COLO829 (cell line): ENCODE measurements around the gene ST6GALNAC4.

Experiments
- DNase-seq: peaks from one replicate; pipeline ENCODE4 v3.0.0; 2012; ENCODE audit warnings: low spot score

The ST6GALNAC4 gene

DNA sequence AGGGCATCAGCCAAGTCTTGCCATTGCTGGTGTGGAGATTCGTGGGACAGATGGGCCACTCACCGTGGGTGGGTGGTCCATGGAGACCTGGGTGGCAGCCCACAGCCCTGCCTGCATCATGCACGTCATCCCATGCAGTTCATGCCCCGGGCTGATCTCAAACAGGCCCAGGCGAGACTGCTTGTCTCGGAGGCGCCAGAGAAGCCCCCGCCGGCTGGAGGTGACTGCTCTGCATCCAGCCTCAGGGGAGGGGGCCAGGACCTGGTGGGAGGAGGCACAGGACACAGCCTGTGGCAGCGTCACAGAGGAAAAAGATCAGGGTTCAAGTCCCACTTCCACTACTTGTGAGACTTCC lies 12.8 kb upstream of the ST6GALNAC4 start:
- no peak for DNase-seq

DNA sequence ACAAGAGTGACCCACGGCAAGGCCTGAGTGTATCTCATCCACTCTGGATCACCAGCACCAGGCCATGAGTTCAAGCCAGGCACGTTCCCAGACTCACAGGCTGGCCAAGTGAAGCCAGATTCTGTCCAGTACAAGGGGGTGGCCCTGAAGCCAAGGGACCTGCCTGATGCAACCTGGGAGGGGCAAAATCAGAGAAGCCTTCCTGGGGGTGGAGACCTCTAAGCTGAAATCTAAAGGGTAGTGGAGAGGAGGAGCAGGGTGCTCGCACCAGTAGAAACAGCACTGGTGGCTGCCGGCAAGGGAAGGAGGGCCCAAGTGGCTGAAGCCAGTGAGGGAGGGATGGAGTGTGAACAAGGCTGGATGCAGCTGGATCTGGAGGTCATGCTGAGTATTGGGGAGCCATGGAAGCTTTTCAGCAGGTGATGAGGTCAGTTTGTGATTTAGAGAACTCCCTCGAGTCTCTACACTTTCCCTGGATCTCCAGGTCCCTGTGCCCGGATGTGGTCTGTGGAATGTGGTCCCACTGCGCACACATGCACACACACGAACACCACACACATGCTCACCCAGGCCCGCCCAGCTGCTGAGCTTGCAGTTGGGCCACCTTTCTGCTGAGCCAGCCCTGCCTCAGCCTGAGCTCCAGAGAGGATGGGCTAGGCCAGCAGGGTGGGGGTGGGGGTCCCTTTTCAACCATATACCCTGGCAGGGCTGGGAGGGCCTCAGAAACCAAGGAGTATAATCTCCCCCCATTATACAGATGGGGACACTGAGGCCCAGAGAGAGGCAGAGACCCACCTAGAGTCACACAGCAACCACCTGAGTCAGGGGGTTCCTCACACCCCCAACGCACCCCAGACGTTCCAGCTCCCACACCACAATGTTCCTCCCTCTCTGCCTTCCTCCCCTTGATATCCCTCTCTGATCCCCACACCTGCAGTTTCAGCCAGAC lies 12.1 kb upstream of the ST6GALNAC4 start:
- DNase-seq = no peak

DNA sequence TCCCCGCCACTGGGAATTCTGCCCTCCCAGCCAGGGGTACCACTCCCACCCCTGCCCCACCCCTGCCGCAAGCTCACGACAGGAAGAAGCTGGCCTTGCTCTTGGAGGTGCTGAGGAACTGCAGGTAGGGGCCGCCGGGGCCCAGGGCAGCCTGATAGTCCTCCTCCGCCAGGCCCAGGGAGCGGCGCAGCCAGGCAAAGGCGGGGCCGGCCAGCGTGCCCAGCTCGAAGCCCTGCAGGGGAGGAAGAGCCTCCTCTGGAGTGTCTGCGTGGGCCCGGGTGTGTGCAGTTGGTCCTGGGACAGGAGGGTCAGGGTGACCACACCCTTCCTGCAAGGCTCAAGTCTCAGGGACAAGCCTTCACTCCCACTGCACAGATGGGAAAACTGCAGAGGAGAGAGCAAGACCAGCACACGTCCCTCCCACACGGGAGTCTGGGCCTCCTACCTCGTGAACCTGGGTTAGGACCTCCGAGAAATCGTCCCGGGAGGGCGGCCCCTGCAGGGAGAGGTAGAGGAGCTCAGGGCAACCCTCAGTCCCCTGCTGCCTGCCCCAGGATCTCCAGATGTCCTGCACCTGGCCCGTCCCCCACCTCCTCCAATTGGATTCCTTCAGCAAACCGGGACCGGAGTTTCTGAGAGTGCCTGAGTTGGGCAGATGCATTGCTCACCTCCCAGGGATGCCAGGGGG lies 11.3 kb upstream of the ST6GALNAC4 start:
- DNase-seq = no peak

DNA sequence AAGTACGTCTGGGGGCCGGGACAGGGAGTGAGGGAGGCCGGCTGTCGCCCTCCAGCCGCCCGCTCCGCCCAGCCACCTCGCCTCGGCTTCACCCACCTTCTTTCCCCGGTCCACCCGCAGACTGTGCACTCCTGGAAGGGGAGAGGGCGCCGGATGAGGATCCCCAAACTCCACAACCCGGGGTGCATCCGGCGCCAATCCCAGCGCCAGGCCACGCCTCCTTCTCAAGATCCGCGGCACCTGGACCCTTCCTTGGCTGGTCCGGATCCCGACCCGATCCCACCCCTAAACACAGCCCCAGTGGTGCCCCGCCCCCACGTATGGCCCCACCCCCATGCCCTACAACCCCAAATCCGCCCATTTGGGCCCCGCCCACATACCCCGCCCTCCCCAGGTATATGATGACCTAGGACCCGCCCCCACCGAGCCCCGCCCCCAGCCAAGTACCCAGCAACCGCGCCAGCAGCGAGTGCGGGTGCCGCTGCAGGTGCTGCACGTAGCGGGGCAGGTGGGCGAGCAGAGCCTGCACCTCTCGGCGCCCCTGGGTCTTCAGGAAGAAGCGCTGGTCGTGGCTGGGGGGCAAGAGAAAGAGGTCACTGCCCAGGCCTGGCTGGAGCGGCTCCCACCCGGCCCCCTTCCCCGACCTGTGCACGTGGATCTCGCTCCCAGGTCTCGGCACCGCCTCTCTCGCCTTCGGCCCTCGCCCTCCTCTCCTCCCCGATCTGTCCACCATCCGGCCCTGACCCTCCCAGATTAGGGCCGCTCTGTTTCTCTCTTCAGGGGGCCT lies 10.6 kb upstream of the ST6GALNAC4 start:
- no peak for DNase-seq

DNA sequence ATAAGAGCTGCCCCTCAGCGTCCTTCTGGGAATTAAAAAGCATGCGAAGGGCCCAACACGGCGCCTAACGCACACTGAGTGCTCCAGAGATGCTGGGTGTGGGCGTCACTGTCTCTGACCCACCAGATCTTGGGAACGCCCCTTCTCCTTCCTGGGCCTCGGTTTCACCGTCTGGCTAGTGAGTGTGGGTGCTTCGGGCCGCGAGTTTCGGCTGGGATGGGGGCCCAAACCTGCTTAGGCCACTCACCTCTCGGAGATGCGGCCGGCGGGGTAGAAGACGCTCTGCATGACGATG lies 10.0 kb upstream of the ST6GALNAC4 start:
- DNase-seq = no peak

DNA sequence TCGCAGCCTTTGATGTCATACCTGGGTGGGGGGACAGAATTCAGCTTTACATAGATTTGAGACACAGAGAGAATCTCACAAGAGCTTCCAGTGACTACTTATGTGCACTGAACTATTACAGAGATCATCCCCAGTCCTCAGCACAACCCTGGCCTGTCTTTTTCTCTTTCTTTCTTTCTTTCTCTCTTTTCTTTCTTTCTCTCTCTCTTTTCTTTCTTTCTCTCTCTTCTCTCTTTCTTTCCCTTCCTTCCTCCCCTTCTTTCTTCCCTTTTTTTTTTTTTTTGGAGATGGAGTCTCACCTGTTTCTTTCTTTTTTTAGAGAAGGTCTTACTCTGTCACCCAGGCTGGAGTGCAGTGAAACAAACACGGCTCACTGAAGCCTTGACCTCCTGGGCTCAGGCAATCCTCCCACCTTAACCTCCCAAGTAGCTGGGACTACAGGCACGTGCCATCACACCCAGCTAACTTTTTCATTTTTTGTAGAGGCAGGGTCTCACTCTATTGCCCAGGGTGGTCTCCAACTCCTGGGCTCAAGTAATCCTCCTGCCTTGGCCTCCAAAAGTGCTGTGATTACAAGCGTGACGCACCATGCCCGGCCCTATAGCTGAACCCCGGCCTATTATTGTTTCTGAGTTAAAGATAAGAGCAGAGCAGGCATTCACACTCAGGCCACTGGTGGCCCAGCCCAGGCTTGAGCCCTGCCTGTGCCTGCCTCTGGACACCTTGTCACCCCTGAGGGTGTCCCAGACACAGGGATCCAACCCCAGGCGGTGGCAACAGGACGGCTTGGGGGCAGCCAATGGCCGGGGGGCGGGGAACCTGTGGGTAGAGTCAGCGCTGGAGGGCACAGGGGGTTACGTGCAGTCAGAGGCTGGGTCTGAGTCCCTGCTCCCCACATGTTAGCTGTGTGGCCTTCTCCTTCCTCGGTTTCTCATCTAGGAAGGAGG lies 9.4 kb upstream of the ST6GALNAC4 start:
- no peak for DNase-seq

DNA sequence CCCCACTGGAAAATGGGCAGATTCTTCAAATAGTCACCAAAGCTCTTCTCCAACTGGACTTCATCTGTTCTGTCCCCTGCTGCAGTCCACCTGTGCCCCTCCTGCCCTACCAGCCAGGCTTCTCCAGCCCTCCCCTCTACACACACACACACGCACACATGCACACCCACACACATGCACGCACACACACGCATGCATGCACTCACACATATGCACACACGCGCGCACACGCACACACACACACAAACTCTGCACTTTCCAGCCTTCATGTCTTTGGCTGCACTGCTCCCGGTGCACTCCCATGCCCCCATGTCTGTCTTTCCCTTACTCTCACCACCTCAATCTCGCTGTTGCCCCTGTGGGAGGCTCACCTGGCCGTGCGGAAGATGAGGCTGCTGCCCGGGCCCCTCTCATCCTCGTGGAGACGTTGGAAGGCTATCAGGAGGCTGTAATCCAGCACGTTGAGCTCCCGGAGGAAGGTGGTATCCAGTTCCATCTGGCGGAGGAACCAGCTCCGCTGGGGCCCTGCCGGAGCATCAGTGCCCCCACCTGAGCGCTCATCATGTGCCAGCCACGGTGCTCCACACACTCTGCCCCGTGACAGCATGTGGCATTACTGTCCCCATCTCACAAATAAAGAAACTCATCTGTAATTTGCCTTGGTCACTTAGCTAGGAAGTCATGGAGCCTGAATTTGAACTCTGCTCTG lies 8.0 kb upstream of the ST6GALNAC4 start:
- no peak for DNase-seq

DNA sequence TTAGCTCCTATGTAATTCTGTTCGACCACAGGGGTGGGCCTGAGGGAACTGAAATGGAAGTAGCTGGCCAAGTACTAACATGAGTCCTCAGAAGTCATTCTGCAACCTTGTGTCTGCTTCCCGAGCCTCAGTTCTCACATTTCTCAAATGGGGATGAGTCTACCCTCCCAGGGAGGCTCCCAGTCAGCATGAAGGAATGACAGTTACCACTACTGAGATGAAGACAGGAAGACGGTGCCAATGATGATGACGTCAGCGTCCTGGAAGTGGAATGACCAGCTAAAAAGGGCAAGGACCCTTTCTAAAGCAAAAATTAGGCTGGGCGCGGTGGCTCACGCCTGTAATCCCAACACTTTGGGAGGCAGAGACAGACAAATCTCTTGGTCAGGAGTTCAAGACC lies 6.9 kb upstream of the ST6GALNAC4 start:
- no peak for DNase-seq

DNA sequence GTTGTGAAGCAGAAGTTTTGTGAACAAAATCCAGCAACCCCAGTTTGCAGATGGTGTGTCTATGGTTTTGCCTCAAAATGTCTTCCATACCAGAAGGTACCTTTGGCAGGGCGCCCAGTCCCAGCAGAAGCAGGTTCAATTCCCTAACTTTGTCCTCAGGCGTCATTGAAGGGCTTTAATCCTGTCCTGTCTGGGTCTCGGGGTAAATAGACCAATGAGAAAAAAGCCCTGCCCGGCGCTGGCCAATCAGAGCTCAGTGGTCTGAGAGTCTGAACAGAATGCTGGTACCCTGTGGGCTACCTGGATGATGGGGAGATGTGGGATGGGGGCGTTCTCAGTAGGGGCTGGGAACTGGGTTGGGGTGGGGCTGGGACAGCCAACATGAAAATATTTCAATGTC lies 6.2 kb upstream of the ST6GALNAC4 start:
- DNase-seq = no peak

DNA sequence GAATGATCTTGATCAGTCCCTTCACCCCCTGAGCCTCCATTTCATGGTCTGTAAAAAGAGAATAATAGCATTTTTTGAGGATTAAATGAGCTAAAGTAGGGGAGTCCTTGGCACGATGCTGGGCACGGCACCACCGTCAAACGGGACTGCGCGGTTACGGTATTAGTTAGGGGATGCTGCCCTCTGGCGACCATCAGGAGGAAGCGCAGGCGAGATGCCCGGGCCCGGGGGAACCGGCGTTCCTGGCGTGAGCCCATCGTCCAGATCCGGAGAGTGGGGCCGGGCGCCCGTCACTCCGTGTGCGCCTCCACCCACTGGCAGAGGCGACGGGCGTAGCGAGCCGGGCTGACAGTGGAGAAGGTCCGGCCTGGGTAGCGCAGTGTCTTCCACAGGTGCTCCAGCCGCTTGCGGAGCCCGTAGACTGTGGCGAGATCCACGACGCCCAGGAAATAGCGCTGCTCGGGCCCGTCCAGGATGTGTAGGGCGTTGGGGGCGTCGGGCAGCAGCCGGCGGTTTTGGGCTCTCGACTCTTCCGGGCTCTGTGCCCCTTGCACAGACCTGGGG lies 4.8 kb upstream of the ST6GALNAC4 start:
- DNase-seq = peak; percentile 76

DNA sequence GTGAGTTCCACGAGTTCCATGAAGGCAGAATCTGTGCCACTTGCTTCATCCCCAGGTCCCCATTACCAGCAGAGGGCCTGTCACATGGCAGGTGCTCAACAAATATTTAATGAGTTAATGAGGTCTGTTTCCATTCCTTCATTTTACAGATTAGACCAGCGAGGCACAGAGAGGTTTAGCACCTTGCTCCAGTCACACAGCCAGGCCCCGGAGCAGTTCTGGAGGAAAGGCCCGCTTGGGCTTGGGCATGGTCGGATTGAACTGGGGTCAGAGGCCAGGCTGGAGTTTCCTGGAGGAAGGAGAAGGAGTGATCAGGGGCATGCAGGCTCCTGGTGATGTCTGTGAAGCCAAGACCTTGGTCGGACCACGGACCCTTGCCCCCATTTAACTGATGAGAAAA lies 4.0 kb upstream of the ST6GALNAC4 start:
- DNase-seq = no peak

DNA sequence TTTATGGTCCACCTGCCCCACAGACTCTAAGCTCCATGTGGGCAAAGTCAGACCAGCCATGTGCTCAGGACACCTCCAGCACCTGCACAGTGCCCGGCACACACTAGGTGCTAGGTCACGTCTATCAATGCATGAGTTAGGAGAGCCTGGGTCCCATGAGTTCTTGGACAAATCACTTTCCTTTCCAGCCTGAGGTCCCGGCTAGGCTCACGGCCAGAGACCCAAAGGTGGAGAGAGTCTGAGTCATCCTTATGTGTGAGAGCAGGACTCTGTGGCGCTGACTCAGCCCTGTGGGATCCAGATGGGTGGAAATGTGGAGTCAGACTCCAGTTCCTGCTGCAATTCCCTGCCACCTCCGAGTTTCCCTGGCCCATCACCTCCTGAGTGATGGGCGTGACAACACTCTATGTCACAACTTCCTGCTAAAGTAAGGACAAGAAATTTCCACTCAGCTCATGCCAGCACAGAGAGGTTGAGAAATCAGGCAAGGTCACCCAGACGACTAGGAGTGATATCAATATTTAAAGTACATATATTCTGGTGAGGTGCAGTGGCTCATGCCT lies 2.5 kb upstream of the ST6GALNAC4 start:
- peak; percentile 86 for DNase-seq

DNA sequence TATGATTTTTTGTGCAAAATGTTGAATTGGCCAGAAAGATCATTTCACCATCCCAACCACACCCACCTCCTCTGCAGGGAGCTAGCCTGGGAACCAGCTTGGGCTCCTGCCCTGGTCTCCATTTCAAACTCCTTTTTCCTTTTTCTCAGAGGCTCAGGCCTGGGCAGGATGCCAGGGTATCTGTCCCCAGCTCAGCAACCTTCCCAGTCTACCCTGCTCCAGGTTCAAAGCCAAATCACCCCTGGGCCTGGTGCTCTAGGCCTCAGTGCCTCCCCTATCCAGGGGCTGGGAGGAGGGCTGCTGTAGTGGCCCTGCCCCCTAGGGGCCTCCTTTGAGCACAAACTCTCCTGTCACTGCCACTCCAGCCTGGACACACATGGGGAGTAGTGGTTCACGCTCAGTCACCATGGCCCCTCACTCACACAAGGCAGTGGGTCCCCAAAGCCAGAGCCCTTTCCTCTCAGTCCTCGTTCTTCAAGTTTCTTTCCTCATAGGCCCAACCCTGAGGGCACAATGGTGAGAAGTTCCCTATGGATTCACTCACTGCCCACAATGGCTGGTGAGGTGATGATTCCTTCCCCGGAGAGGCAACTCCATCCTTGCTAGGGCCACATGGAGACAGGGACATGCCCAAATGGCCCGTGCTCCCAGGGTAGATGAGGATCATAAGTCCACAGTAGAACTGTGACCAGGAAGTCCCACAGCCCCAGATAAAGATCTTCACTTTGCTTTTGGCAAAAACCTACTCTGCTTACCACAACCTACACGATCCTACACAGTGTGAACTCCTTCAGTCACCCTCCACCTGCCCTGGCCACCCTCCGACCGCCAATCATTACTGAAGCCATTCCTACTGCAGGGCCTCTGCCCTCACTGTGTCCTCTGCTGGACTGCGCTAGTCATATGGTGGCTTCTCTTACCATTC lies 1.6 kb upstream of the ST6GALNAC4 start:
- DNase-seq = no peak

DNA sequence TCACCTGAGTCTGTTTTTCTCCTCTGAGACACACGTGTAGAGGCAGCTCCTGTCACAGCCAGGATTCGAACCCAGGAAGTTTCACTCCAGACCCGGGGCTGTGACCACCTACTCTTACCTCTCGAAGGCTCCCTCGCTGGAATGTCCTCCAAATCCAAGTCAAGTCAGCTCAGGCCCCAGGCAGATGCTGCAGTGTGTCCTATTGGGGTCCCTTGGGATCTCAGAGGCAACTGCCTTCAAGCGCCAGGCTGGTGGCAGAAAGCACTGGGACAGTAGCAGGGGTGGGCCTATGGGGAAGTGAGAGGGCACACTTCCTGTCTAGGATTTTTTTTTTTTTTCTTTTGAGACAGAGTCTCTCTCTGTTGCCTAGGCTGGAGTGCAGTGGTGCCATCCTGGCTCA lies 762 bp upstream of the ST6GALNAC4 start:
- DNase-seq = no peak

DNA sequence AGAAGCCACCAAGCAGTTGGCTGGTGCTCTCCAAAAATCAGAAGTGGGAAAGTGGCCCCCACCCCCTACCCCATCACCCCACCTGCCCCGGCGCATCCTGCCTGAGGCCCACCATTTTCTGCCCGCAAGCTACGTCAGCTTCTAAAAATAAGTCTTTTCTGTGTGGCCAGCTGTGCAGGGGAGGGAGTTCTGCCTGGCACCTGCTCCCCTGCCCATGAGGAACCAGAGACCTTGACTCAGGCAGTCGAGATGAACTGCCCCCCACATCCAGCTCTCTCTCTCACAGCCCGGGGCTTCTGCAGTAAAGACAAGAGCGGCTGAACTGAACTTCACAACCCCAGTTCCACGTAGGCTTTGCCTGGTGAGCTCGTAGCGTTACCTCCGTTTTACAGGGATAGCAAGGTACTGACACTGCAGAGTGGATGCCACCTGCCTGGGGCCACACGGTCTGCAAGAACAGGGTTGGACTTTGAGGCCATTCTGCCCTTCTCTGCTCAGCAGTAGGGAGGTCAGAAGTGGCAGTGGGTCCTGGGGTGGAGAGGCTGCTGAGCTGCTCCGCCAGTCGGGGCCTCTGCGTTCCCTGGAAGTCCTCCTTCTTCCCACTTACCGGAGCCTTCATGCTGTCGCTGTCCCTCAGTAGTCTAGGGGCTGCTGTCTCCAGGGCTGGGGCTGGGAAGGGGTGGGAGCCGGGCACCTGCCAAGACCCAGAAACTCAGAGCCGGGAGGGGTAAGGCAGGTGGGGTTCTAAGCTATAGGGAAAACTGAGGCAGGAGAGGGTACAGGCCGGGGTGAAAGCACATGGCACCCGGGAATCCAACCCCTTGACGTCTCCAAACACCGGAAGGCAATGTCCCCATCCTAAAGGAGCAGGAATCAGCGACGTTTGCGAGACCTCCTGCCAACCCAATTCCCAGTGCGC lies 781 bp downstream of the ST6GALNAC4 start:
- no peak for DNase-seq

DNA sequence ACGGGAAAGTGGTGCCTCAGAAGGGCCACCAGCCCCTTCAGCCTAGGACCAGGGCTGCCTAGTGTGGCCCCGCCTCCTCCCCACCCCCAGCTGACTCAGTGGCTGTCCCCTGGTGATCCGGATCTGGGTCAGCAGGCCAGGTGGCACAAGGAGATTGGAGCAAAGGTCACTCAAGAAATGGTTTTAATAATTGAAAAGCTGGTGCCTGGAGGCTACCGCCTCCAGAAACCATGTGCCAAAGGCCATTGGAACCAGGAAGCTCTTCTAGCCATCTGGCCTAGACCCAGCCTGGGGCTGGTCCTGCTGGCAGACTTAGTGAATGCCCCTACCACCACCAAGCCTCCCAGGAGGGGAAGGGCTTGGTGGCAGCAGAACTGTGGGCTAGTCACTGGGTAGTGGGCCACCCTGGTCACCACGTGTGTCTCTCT lies 1.5 kb downstream of the ST6GALNAC4 start:
- no peak for DNase-seq

DNA sequence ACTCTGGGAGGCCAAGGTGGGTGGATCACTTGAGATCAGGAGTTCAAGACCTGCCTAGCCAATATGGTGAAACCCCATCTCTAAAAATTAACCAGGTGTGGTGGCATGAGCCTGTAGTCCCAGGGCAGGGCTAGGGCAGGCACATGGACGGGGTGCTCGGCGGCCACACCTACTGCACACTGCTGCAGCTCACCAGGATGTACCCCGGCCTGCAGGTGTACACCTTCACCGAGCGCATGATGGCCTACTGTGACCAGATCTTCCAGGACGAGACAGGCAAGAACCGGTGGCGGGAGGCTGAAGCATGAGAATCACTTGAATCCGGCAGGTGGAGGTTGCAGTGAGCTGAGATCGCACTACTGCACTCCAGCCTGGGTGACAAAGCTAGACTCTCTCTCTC lies 3.2 kb downstream of the ST6GALNAC4 start:
- no peak for DNase-seq

DNA sequence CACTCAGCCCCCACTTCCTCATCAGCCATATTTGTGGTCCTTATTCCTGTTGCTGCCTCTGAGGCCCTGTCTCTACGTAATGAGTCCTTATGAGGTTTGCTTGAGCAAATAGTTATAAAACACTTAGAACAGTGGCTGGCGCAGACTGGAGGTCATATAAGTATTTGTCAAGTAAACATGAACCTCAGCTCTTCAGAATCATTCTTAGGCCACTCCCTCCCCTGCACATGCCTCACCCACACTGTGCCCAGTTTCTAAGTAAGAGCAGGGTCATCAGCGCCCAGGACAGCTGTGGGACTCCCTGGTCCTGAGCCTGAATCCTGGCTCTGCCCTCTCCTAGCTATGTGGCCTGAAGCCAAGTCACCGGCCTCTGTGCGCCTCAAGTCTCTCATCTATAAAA lies 4.0 kb downstream of the ST6GALNAC4 start:
- DNase-seq = no peak
